CD14-positive monocyte (primary cell): ENCODE measurements around the gene PLOD2. TPM values are rescaled to one million over a fixed set of nuclear protein-coding genes. Genes with fewer than 3 reads are reported as not detected.
A peak's percentile ranks its signal among the peaks of the same experiment; 100 is the strongest.

Experiments used
- DNase-seq, 3 donors: peaks; one replicate each; pipeline ENCODE4 v3.0.0-alpha.2; 2011 to 2022
- H2AFZ ChIP-seq: 2 replicates; pipeline ENCODE4 v1.6.0; 2012; ENCODE audit warnings: mild to moderate bottlenecking, low read depth, low read length, inconsistent platforms; ENCODE audit not compliant: insufficient read depth, poor library complexity, severe bottlenecking
- H3K27ac ChIP-seq, 2 donors: 1 replicate in 1 of 2; 2 replicates in 1 of 2; pipeline ENCODE4 v1.5.1; 2012 to 2013; ENCODE audit warnings: low read length in 2 of 2, control low read depth in 1 of 2, inconsistent platforms in 1 of 2, low read depth in 1 of 2, mild to moderate bottlenecking in 1 of 2
- H3K27me3 ChIP-seq, 2 donors: one replicate each; pipeline versions ENCODE4 v1.6.0 to v1.6.1; 2011 to 2013; ENCODE audit warnings: low read length in 2 of 2; ENCODE audit not compliant: control insufficient read depth in 2 of 2, insufficient read depth in 2 of 2
- H3K36me3 ChIP-seq, 2 donors: replicated peaks in 1 of 2; 1 replicate in 1 of 2; 2 replicates in 1 of 2; pipeline versions ENCODE4 v1.5.1 to v1.6.1; 2012 to 2013; ENCODE audit warnings: low read length in 2 of 2, control low read depth in 1 of 2, inconsistent platforms in 1 of 2, mild to moderate bottlenecking in 1 of 2; ENCODE audit not compliant: insufficient read depth in 2 of 2, control insufficient read depth in 1 of 2
- H3K4me1 ChIP-seq, 2 donors: 1 replicate in 1 of 2; 2 replicates in 1 of 2; pipeline versions ENCODE4 v1.5.1 to v1.6.1; 2012 to 2013; ENCODE audit warnings: low read length in 2 of 2, control low read depth in 1 of 2, inconsistent platforms in 1 of 2, mild to moderate bottlenecking in 1 of 2, moderate library complexity in 1 of 2; ENCODE audit not compliant: insufficient read depth in 2 of 2, control insufficient read depth in 1 of 2
- H3K4me2 ChIP-seq: replicated peaks from 2 replicates; pipeline ENCODE3; 2012; ENCODE audit warnings: low read length, moderate library complexity, mild to moderate bottlenecking; ENCODE audit not compliant: poor library complexity, severe bottlenecking; ENCODE audit errors: extremely low read depth
- H3K4me3 ChIP-seq, 3 experiments: fragments of 200-600 bp in 1 of 3; sonication (generic) in 1 of 3; replicated peaks in 1 of 3; 1 replicate in 2 of 3; 2 replicates in 1 of 3; pipeline ENCODE4 v1.5.1; 2011 to 2013; ENCODE audit warnings: low read length in 3 of 3, mild to moderate bottlenecking in 3 of 3, control low read depth in 2 of 3, low read depth in 2 of 3, inconsistent platforms in 1 of 3, moderate library complexity in 1 of 3
- H3K79me2 ChIP-seq: 2 replicates; pipeline ENCODE4 v1.6.0; 2012; ENCODE audit warnings: mild to moderate bottlenecking, control low read depth, inconsistent platforms, low read length, moderate library complexity; ENCODE audit not compliant: insufficient read depth
- H3K9ac ChIP-seq: 2 replicates; pipeline ENCODE4 v1.6.0; 2017; ENCODE audit warnings: low read length, mild to moderate bottlenecking; ENCODE audit not compliant: insufficient read depth, poor library complexity, severe bottlenecking
- H3K9me3 ChIP-seq, 2 donors: replicated peaks in 1 of 2; 1 replicate in 1 of 2; 2 replicates in 1 of 2; pipeline versions ENCODE4 v1.5.1 to v1.6.1; 2012 to 2013; ENCODE audit warnings: low read length in 2 of 2, control low read depth in 1 of 2; ENCODE audit not compliant: control insufficient read depth in 1 of 2, insufficient read depth in 1 of 2
- H4K20me1 ChIP-seq: 2 replicates; pipeline ENCODE4 v1.6.0; 2012; ENCODE audit warnings: mild to moderate bottlenecking, low read length, control low read depth, moderate library complexity; ENCODE audit not compliant: insufficient read depth
- H3K27ac Mint-ChIP-seq, 7 donors: one replicate each; pipeline ENCODE4 v1.8.0; 2020; ENCODE audit warnings: mild to moderate bottlenecking in 7 of 7, mixed read lengths in 7 of 7, moderate library complexity in 6 of 7, inconsistent platforms in 2 of 7
- H3K27me3 Mint-ChIP-seq, 3 donors: one replicate each; pipeline ENCODE4 v1.8.0; 2021 to 2022; ENCODE audit warnings: low read depth in 3 of 3, mild to moderate bottlenecking in 3 of 3, mixed read lengths in 3 of 3, moderate library complexity in 3 of 3, inconsistent platforms in 1 of 3
- H3K36me3 Mint-ChIP-seq, 2 donors: one replicate each; pipeline ENCODE4 v1.8.0; 2020; ENCODE audit warnings: mixed read lengths in 2 of 2, inconsistent platforms in 1 of 2, mild to moderate bottlenecking in 1 of 2
- H3K4me1 Mint-ChIP-seq: one replicate; pipeline ENCODE4 v1.8.0; 2020; ENCODE audit warnings: mild to moderate bottlenecking, mixed read lengths
- H3K4me3 Mint-ChIP-seq, 2 donors: one replicate each; pipeline ENCODE4 v1.8.0; 2020; ENCODE audit warnings: mild to moderate bottlenecking in 2 of 2, mixed read lengths in 2 of 2, moderate library complexity in 1 of 2
- H3K9me3 Mint-ChIP-seq, 7 donors: one replicate each; pipeline ENCODE4 v1.8.0; 2020 to 2022; ENCODE audit warnings: mixed read lengths in 7 of 7, mild to moderate bottlenecking in 6 of 7, moderate library complexity in 6 of 7, inconsistent platforms in 2 of 7
- CTCF ChIP-seq: fragments of 200-600 bp; IDR thresholded peaks from one replicate; pipeline ENCODE4 v1.8.0; 2022; ENCODE audit warnings: antibody characterized with exemption, mild to moderate bottlenecking
- WGBS: methylation state at CpG from one replicate; pipeline ENCODE4 v1.1.5; 2013; ENCODE audit warnings: missing lambda C conversion rate; ENCODE audit not compliant: insufficient coverage; 5-methylcytosine and 5-hydroxymethylcytosine counted together
- intact Hi-C, 2 donors: fragments of 100-400 bp; cut with micrococcal nuclease; formaldehyde crosslinking; loops; one replicate each; pipeline versions ENCODE4 v1.15.0 to v1.15.1; 2023
- polyA plus RNA-seq, 3 donors: library from polyadenylated mRNA; depleted of rRNA in 1 of 3; unstranded in 2 of 3; stranded (reverse) in 1 of 3; fragments of 300-500 nt in 2 of 3; fragments of >200 nt in 1 of 3; fragmentation: Illumina TruSeq in 2 of 3; gene quantifications; 1 replicate in 2 of 3; 2 replicates in 1 of 3; pipeline ENCODE4 v1.2.3, GENCODE V29; 2012 to 2021

Gene PLOD2
- polyA plus RNA-seq, 3 donors: not detected

GRCh38 chr3:146078031-146078430 lies 83.0 kb downstream of the PLOD2 start:
- H3K4me3 ChIP-seq: no peak overlapping the region

GRCh38 chr3:146077181-146077580 lies 83.8 kb downstream of the PLOD2 start:
- no peak for DNase-seq
- no peaks in the 10 kb centered on the region for H4K20me1 ChIP-seq
- no peak overlapping the region for H2AFZ ChIP-seq
- Mint-ChIP-seq H3K9me3 (no peaks in the 10 kb centered on the region), H3K4me1 (no peaks in the 10 kb centered on the region), H3K36me3 (no peaks in the 10 kb centered on the region), H3K27ac (no peak overlapping the region), H3K27me3 (no peaks in the 10 kb centered on the region), H3K4me3 (no peak overlapping the region)
- TF ChIP-seq CTCF: no peak
- no peak overlapping the region for H3K9ac ChIP-seq
- no peak overlapping the region for H3K27ac ChIP-seq
- H3K27me3 ChIP-seq: no peaks in the 10 kb centered on the region
- no peaks in the 10 kb centered on the region for H3K9me3 ChIP-seq
- H3K79me2 ChIP-seq: no peaks in the 10 kb centered on the region
- H3K36me3 ChIP-seq: no peaks in the 10 kb centered on the region
- intact Hi-C loops: no loop called here
- no peak overlapping the region for H3K4me2 ChIP-seq
- WGBS: no CpG with 5 or more reads among the region's 1 CpG
- no peak overlapping the region for H3K4me3 ChIP-seq
- no peaks in the 10 kb centered on the region for H3K4me1 ChIP-seq

More at GRCh38 chr3:146078031-146078430, 83.0 kb downstream of the PLOD2 start:
- Histone ChIP-seq H3K27me3 (no peaks in the 10 kb centered on the region), H3K9me3 (no peaks in the 10 kb centered on the region), H3K4me2 (no peak overlapping the region), H3K79me2 (no peaks in the 10 kb centered on the region), H3K36me3 (no peaks in the 10 kb centered on the region), H2AFZ (no peak overlapping the region), H3K9ac (no peak overlapping the region), H3K4me1 (no peaks in the 10 kb centered on the region), H4K20me1 (no peaks in the 10 kb centered on the region), H3K27ac (no peak overlapping the region)
- H3K27ac Mint-ChIP-seq: peak overlapping the region in 1 of 7 donors; percentile 54
- H3K27me3 Mint-ChIP-seq: no peaks in the 10 kb centered on the region
- intact Hi-C loops: no loop called here
- no peak overlapping the region for H3K4me3 Mint-ChIP-seq
- H3K9me3 Mint-ChIP-seq: no peaks in the 10 kb centered on the region
- no peak for DNase-seq
- TF ChIP-seq CTCF: no peak
- no peaks in the 10 kb centered on the region for H3K4me1 Mint-ChIP-seq
- H3K36me3 Mint-ChIP-seq: no peaks in the 10 kb centered on the region
- WGBS: no CpG with 5 or more reads among the region's 2 CpGs
